Breast epithelium (tissue), 4 donors: Measurements from ENCODE around the gene GATB. TPM values are rescaled to one million over a fixed set of nuclear protein-coding genes. Genes with fewer than 3 reads are reported as not detected.

Experiments
- DNase-seq, 2 donors: peaks; one replicate each; pipeline ENCODE4 v3.0.0-alpha.2; 2019; ENCODE audit warnings: low spot score in 2 of 2
- H3K27ac ChIP-seq, 2 donors: fragments of 200-600 bp; sonication (generic) in 1 of 2; one replicate each; pipeline ENCODE4 v1.5.1; 2016 to 2019; ENCODE audit warnings: mild to moderate bottlenecking in 1 of 2
- H3K27me3 ChIP-seq, 2 donors: fragments of 200-600 bp; sonication (generic) in 1 of 2; one replicate each; pipeline versions ENCODE4 v1.5.1 to v1.6.0; 2017 to 2019; ENCODE audit warnings: control low read depth in 1 of 2, mild to moderate bottlenecking in 1 of 2
- H3K36me3 ChIP-seq: fragments of 200-600 bp; one replicate; pipeline ENCODE4 v1.5.1; 2019
- H3K4me1 ChIP-seq, 2 donors: fragments of 200-600 bp; sonication (generic); one replicate each; pipeline ENCODE4 v1.5.1; 2016 to 2019; ENCODE audit warnings: control low read depth in 1 of 2
- H3K4me3 ChIP-seq, 3 donors: fragments of 200-600 bp; sonication (generic); 1 replicate in 2 of 3; 2 replicates in 1 of 3; pipeline ENCODE4 v1.5.1; 2016 to 2019; ENCODE audit warnings: mild to moderate bottlenecking in 3 of 3, moderate library complexity in 2 of 3
- H3K9me3 ChIP-seq, 2 donors: fragments of 200-600 bp; sonication (generic) in 1 of 2; one replicate each; pipeline ENCODE4 v1.5.1; 2016 to 2019; ENCODE audit warnings: control low read depth in 1 of 2
- POLR2A ChIP-seq: fragments of 450-650 bp; IDR thresholded peaks from one replicate; pipeline ENCODE4 v1.6.1; 2016; ENCODE audit warnings: antibody characterized with exemption, mild to moderate bottlenecking, moderate library complexity
- POLR2AphosphoS5 ChIP-seq, 3 donors: sonication (generic); formaldehyde crosslinking; IDR thresholded peaks; one replicate each; pipeline ENCODE4 v1.6.1; 2017; ENCODE audit warnings: antibody characterized with exemption in 3 of 3
- intact Hi-C: fragments of 100-400 bp; cut with DNase I; formaldehyde crosslinking; loops from one replicate; pipeline ENCODE4 v1.15.1; 2023; ENCODE audit warnings: low total_unique reads
- total RNA-seq, 3 donors: library from RNA; depleted of rRNA; stranded (reverse); fragments of >200 nt; gene quantifications; one replicate each; pipeline ENCODE4 v1.1.0, GENCODE V29; 2016
- TF ChIP-seq, protein P1 (sequence below), 3 donors: fragments of 450-650 bp; IDR thresholded peaks; one replicate each; pipeline ENCODE4 v1.5.1; 2016 to 2017; ENCODE audit warnings: antibody characterized with exemption in 3 of 3, mild to moderate bottlenecking in 3 of 3, moderate library complexity in 3 of 3

GATB gene
- total RNA-seq, 3 donors from 2014 or later = 12.8 to 26.6 (median 20.6) TPM

- H3K4me1 ChIP-seq = no peaks in the 10 kb centered on the region
- intact Hi-C loops = no loop called here
- no peaks in the 10 kb centered on the region for H3K36me3 ChIP-seq
- no peak for DNase-seq
- no peak overlapping the region for H3K27ac ChIP-seq
- TF ChIP-seq POLR2A = no peak
- TF ChIP-seq POLR2AphosphoS5 (IDR thresholded peaks at IDR 0.05) = no peak
- TF ChIP-seq, protein P1, sequence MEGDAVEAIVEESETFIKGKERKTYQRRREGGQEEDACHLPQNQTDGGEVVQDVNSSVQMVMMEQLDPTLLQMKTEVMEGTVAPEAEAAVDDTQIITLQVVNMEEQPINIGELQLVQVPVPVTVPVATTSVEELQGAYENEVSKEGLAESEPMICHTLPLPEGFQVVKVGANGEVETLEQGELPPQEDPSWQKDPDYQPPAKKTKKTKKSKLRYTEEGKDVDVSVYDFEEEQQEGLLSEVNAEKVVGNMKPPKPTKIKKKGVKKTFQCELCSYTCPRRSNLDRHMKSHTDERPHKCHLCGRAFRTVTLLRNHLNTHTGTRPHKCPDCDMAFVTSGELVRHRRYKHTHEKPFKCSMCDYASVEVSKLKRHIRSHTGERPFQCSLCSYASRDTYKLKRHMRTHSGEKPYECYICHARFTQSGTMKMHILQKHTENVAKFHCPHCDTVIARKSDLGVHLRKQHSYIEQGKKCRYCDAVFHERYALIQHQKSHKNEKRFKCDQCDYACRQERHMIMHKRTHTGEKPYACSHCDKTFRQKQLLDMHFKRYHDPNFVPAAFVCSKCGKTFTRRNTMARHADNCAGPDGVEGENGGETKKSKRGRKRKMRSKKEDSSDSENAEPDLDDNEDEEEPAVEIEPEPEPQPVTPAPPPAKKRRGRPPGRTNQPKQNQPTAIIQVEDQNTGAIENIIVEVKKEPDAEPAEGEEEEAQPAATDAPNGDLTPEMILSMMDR (IDR thresholded peaks at IDR 0.05) = no peak
- H3K27me3 ChIP-seq = no peaks in the 10 kb centered on the region
- H3K4me3 ChIP-seq = no peak overlapping the region
- no peaks in the 10 kb centered on the region for H3K9me3 ChIP-seq
Observed at GRCh38 chr4:151781026-151781425, 20.2 kb upstream of the GATB start.

GRCh38 chr4:151777471-151777870 is 16.7 kb upstream of the GATB start:
- Histone ChIP-seq H3K27me3 (no peaks in the 10 kb centered on the region), H3K9me3 (peaks cover 0 to 18% of the 10 kb centered on the region in 2 donors), H3K4me3 (no peak overlapping the region), H3K36me3 (no peaks in the 10 kb centered on the region), H3K4me1 (no peaks in the 10 kb centered on the region), H3K27ac (no peak overlapping the region)
- DNase-seq = no peak
- no peak for TF ChIP-seq POLR2AphosphoS5 (IDR thresholded peaks at IDR 0.05)
- no peak for TF ChIP-seq POLR2A
- TF ChIP-seq, protein P1 (IDR thresholded peaks at IDR 0.05) = no peak
- intact Hi-C loops = no loop called here

DNA sequence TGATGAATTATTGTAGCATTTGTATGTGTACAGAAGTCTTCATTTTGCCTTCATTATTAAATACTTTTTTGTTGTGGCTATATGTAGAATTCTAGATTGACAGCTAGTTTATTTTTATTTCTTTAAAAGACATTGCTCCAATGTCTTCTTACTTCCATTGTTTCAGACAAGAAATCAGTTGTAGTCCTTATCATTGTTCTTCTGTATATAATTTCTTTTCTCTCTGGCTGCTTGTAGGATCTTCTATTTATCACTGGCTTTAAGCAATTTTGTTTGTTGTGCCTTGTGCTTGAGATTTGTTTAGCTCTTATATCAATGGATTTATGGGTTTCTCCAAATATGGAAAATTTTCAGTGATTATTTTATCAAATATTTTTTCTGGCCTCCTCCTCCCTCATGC is 13.5 kb upstream of the GATB start:
- no peak overlapping the region for H3K27ac ChIP-seq
- no peaks in the 10 kb centered on the region for H3K36me3 ChIP-seq
- H3K4me1 ChIP-seq = no peaks in the 10 kb centered on the region
- DNase-seq = no peak
- TF ChIP-seq POLR2A = no peak
- TF ChIP-seq POLR2AphosphoS5 (IDR thresholded peaks at IDR 0.05) = no peak
- TF ChIP-seq, protein P1 (IDR thresholded peaks at IDR 0.05) = no peak
- no peak overlapping the region for H3K4me3 ChIP-seq
- H3K27me3 ChIP-seq = no peaks in the 10 kb centered on the region
- peaks cover 0 to 18% of the 10 kb centered on the region in 2 donors for H3K9me3 ChIP-seq
- intact Hi-C loops = no loop called here

GRCh38 chr4:151772274-151772673 is 11.5 kb upstream of the GATB start:
- H3K36me3 ChIP-seq = no peaks in the 10 kb centered on the region
- DNase-seq = no peak
- intact Hi-C loops = no loop called here

DNA sequence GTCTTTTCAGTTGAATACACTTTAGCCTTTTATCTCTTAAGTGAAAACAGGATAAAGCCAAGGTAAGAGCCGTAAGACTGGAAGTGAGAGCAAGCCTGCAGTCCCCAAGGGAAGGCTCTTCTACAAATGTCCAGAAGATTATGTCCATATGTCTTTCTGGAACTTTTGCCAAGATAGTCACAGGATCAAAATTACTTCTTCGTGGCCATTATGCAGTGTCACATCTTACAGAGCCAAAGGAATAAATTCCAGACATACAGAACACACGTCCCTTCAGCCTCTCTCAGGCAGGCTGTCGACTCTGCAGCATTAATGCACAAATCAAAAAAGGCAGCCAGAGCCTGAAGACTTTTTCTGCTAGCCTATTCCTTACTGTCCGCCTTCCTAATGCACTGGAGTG is 10.9 kb upstream of the GATB start:
- no peak overlapping the region for H3K27ac ChIP-seq
- intact Hi-C loops = no loop called here

More at GRCh38 chr4:151772274-151772673, 11.5 kb upstream of the GATB start:
- no peak overlapping the region for H3K4me3 ChIP-seq
- peaks cover 0 to 18% of the 10 kb centered on the region in 2 donors for H3K9me3 ChIP-seq
- no peak overlapping the region for H3K27ac ChIP-seq
- no peaks in the 10 kb centered on the region for H3K27me3 ChIP-seq
- H3K4me1 ChIP-seq = no peaks in the 10 kb centered on the region
- no peak for TF ChIP-seq POLR2A
- TF ChIP-seq POLR2AphosphoS5 (IDR thresholded peaks at IDR 0.05) = no peak
- TF ChIP-seq, protein P1 (IDR thresholded peaks at IDR 0.05) = no peak

More for the DNA sequence above, 10.9 kb upstream of the GATB start:
- peaks cover 0 to 18% of the 10 kb centered on the region in 2 donors for H3K9me3 ChIP-seq
- no peak for DNase-seq
- H3K36me3 ChIP-seq = no peaks in the 10 kb centered on the region
- H3K27me3 ChIP-seq = no peaks in the 10 kb centered on the region
- no peak for TF ChIP-seq POLR2A
- TF ChIP-seq POLR2AphosphoS5 (IDR thresholded peaks at IDR 0.05) = no peak
- TF ChIP-seq, protein P1 (IDR thresholded peaks at IDR 0.05) = no peak
- H3K4me1 ChIP-seq = no peaks in the 10 kb centered on the region
- H3K4me3 ChIP-seq = no peak overlapping the region
